Trophoblast cell (in vitro differentiated cells and primary cell): ENCODE results near the gene IQSEC1.

ENCODE experiments used
- DNase-seq, 2 donors: peaks; one replicate each; pipeline ENCODE4 v3.0.0-alpha.2; 2016
- H2AFZ ChIP-seq: 2 replicates; pipeline ENCODE4 v1.6.1; 2013; ENCODE audit warnings: low read length, moderate library complexity, mild to moderate bottlenecking; ENCODE audit not compliant: insufficient read depth, poor library complexity
- H2AK5ac ChIP-seq: 2 replicates; pipeline ENCODE4 v1.6.1; 2013; ENCODE audit warnings: mild to moderate bottlenecking, low read length
- H2BK120ac ChIP-seq: 2 replicates; pipeline ENCODE4 v1.6.1; 2013; ENCODE audit warnings: low read length, mild to moderate bottlenecking, moderate library complexity; ENCODE audit not compliant: insufficient read depth, poor library complexity
- H2BK12ac ChIP-seq: 2 replicates; pipeline ENCODE4 v1.6.1; 2013; ENCODE audit warnings: mild to moderate bottlenecking, low read length, moderate library complexity
- H2BK5ac ChIP-seq: 2 replicates; pipeline ENCODE4 v1.6.1; 2013; ENCODE audit warnings: low read length, low read depth, moderate library complexity, mild to moderate bottlenecking; ENCODE audit not compliant: poor library complexity
- H3K14ac ChIP-seq: 2 replicates; pipeline ENCODE4 v1.6.1; 2013; ENCODE audit warnings: mild to moderate bottlenecking, low read length
- H3K18ac ChIP-seq: 2 replicates; pipeline ENCODE4 v1.6.1; 2013; ENCODE audit warnings: mild to moderate bottlenecking, low read length
- H3K23ac ChIP-seq: 2 replicates; pipeline ENCODE4 v1.6.1; 2013; ENCODE audit warnings: low read length
- H3K27ac ChIP-seq: 2 replicates; pipeline ENCODE4 v1.5.1; 2013; ENCODE audit warnings: low read depth, mild to moderate bottlenecking, inconsistent platforms, low read length, moderate library complexity
- H3K27me3 ChIP-seq: 2 replicates; pipeline ENCODE4 v1.6.1; 2013; ENCODE audit warnings: inconsistent platforms, mild to moderate bottlenecking, low read length, moderate library complexity; ENCODE audit not compliant: insufficient read depth
- H3K36me3 ChIP-seq, 2 experiments: 1 replicate in 1 of 2; 2 replicates in 1 of 2; pipeline ENCODE4 v1.6.1; 2013; ENCODE audit warnings: low read length in 2 of 2, mild to moderate bottlenecking in 2 of 2, moderate library complexity in 1 of 2; ENCODE audit not compliant: insufficient read depth in 2 of 2, control insufficient read depth in 1 of 2
- H3K4ac ChIP-seq: 2 replicates; pipeline ENCODE4 v1.6.1; 2013; ENCODE audit warnings: low read depth, mild to moderate bottlenecking, low read length, moderate library complexity
- H3K4me1 ChIP-seq, 2 experiments: 1 replicate in 1 of 2; 2 replicates in 1 of 2; pipeline ENCODE4 v1.6.1; 2013; ENCODE audit warnings: low read length in 2 of 2, mild to moderate bottlenecking in 2 of 2, moderate library complexity in 1 of 2; ENCODE audit not compliant: insufficient read depth in 2 of 2, control insufficient read depth in 1 of 2
- H3K4me2 ChIP-seq: 2 replicates; pipeline ENCODE4 v1.6.1; 2013; ENCODE audit warnings: inconsistent platforms, mild to moderate bottlenecking, low read length, moderate library complexity
- H3K4me3 ChIP-seq: 2 replicates; pipeline ENCODE4 v1.5.1; 2013; ENCODE audit warnings: mild to moderate bottlenecking, low read depth, low read length, inconsistent platforms
- H3K79me1 ChIP-seq: one replicate; pipeline ENCODE4 v1.6.1; 2013; ENCODE audit warnings: low read length
- H3K79me2 ChIP-seq: 2 replicates; pipeline ENCODE4 v1.6.1; 2013; ENCODE audit warnings: low read length, mild to moderate bottlenecking; ENCODE audit not compliant: control insufficient read depth, insufficient read depth, poor library complexity
- H3K9ac ChIP-seq: 2 replicates; pipeline ENCODE4 v1.6.1; 2013; ENCODE audit warnings: mild to moderate bottlenecking, low read length
- H3K9me3 ChIP-seq: 2 replicates; pipeline ENCODE4 v1.6.1; 2013; ENCODE audit warnings: low read depth, mild to moderate bottlenecking, control low read depth, inconsistent platforms, low read length; ENCODE audit not compliant: insufficient read depth
- H4K12ac ChIP-seq: 2 replicates; pipeline ENCODE4 v1.6.1; 2013; ENCODE audit warnings: low read depth, mild to moderate bottlenecking, low read length, moderate library complexity
- H4K8ac ChIP-seq: 2 replicates; pipeline ENCODE4 v1.6.1; 2013; ENCODE audit warnings: low read depth, mild to moderate bottlenecking, low read length, moderate library complexity
- H4K91ac ChIP-seq: one replicate; pipeline ENCODE4 v1.6.1; 2013; ENCODE audit warnings: low read depth, mild to moderate bottlenecking, low read length, moderate library complexity
- WGBS: extraction: QIAGEN DNeasy Blood & Tissue Kit; methylation state at CpG from one replicate; pipeline ENCODE4 v1.1.7; 2013; ENCODE audit warnings: missing lambda C conversion rate; ENCODE audit not compliant: insufficient read length, insufficient coverage; ENCODE audit errors: extremely low coverage; 5-methylcytosine and 5-hydroxymethylcytosine counted together

The IQSEC1 gene

GRCh38 chr3:13051066-13051465 lies 22.2 kb downstream of the IQSEC1 start:
- Histone ChIP-seq H3K27ac (no peak overlapping the region), H3K36me3 (no peaks in the 10 kb centered on the region), H2AFZ (no peak overlapping the region), H3K27me3 (no peaks in the 10 kb centered on the region), H3K79me2 (no peaks in the 10 kb centered on the region), H3K4me3 (no peak overlapping the region), H2BK5ac (no peak overlapping the region), H4K8ac (no peak overlapping the region), H2BK12ac (no peak overlapping the region), H3K14ac (no peak overlapping the region), H3K18ac (no peak overlapping the region), H3K79me1 (no peaks in the 10 kb centered on the region), H3K9ac (no peak overlapping the region), H3K9me3 (no peaks in the 10 kb centered on the region), H3K4ac (no peak overlapping the region), H4K91ac (no peak overlapping the region), H2AK5ac (no peak overlapping the region), H2BK120ac (no peak overlapping the region), H3K4me2 (no peak overlapping the region), H3K4me1 (no peaks in the 10 kb centered on the region), H4K12ac (no peak overlapping the region), H3K23ac (no peak overlapping the region)
- no peak for DNase-seq
- WGBS, result no CpG with 5 or more reads among the region's 2 CpGs

DNA sequence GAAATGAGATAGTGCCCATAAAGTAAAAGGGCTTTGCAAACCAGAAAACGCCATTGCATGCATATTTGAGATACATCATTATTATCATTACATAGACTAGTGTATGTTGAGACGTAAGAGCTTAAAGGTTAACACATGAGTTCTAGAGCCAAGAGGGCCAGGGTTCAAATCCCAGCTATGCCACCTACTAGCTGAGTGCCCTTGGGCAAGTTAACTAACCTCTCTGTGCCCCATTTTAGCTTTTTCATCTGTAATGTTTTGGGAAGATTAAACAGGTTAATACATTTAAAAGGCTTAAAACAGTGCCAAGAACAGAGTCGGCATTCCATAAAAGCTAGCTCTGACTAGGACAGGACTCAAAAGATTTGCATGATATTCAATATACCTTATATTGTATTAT lies 22.8 kb downstream of the IQSEC1 start:
- Histone ChIP-seq H4K12ac (no peak overlapping the region), H3K9me3 (no peaks in the 10 kb centered on the region), H3K36me3 (no peaks in the 10 kb centered on the region), H3K18ac (no peak overlapping the region), H2AFZ (no peak overlapping the region), H3K14ac (no peak overlapping the region), H3K27ac (no peak overlapping the region), H3K4ac (no peak overlapping the region), H3K9ac (no peak overlapping the region), H2AK5ac (no peak overlapping the region), H3K23ac (no peak overlapping the region), H3K79me1 (no peaks in the 10 kb centered on the region), H4K91ac (no peak overlapping the region), H3K79me2 (no peaks in the 10 kb centered on the region), H3K4me2 (no peak overlapping the region), H2BK5ac (no peak overlapping the region), H3K27me3 (no peaks in the 10 kb centered on the region), H3K4me1 (no peaks in the 10 kb centered on the region), H3K4me3 (no peak overlapping the region), H2BK12ac (no peak overlapping the region), H4K8ac (no peak overlapping the region), H2BK120ac (no peak overlapping the region)
- WGBS, result no CpG with 5 or more reads among the region's 3 CpGs
- DNase-seq, result no peak

GRCh38 chr3:13049400-13049799 lies 23.8 kb downstream of the IQSEC1 start:
- no peaks in the 10 kb centered on the region for H3K27me3 ChIP-seq
- H3K4me1 ChIP-seq, result peaks cover 1 to 3% of the 10 kb centered on the region in 2 experiments
- no peak overlapping the region for H3K23ac ChIP-seq
- no peak overlapping the region for H3K4me3 ChIP-seq
- H2BK120ac ChIP-seq, result no peak overlapping the region
- H4K91ac ChIP-seq, result no peak overlapping the region
- no peak overlapping the region for H3K4me2 ChIP-seq
- WGBS, result no CpG with 5 or more reads among the region's 6 CpGs
- H3K79me1 ChIP-seq, result no peaks in the 10 kb centered on the region
- no peak overlapping the region for H4K12ac ChIP-seq
- H2BK5ac ChIP-seq, result no peak overlapping the region
- H4K8ac ChIP-seq, result no peak overlapping the region
- H3K27ac ChIP-seq, result no peak overlapping the region
- H3K79me2 ChIP-seq, result no peaks in the 10 kb centered on the region
- DNase-seq, result no peak
- no peak overlapping the region for H2AK5ac ChIP-seq
- H3K9ac ChIP-seq, result no peak overlapping the region
- H3K4ac ChIP-seq, result no peak overlapping the region
- no peak overlapping the region for H2BK12ac ChIP-seq
- H3K14ac ChIP-seq, result no peak overlapping the region
- H3K18ac ChIP-seq, result no peak overlapping the region
- no peaks in the 10 kb centered on the region for H3K36me3 ChIP-seq
- H3K9me3 ChIP-seq, result no peaks in the 10 kb centered on the region
- no peak overlapping the region for H2AFZ ChIP-seq

DNA sequence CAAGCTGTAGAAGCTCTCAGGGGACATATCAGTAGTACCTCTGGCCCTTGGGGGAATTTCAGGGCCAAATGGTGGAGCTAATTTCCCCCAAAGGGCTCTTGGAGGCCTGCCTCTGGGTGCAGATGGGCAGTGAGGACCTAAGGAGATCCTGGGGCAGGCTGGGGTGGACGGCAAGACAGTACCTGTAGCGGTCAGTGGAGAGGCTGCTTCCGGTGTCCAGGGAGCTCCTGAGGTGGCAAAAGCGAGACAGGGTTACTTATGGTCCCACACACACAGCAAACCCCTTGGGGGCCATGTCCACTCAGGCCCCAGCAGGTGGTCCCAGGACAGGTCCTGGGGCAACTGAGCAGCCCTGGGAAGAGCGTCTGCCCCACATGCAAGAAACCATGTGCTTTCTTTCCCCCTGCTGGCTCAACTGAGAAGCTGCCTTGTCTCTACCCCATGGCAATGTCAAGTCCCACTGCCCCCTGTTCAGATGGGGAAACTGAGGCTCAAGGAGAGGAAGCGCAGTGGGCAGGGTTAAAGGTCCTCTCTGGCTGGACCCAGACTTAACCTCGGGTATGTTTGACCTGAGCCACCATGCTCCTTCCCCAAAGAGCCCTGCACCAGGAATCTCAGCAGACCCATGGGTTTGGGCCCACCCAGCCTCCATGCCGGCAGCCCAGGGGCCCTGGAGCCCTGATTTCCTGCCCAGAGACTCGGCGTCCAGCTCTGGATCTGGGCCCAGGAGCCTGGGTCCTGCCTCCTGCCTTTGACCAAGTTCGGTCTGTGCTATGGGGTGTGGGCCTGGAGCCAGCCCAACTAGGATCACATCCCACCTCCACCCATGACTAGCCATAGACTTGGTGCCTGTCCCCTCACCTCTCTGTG lies 25.7 kb downstream of the IQSEC1 start:
- no CpG with 5 or more reads among the region's 11 CpGs for WGBS
- H3K14ac ChIP-seq, result no peak overlapping the region
- H2AK5ac ChIP-seq, result no peak overlapping the region
- H3K23ac ChIP-seq, result no peak overlapping the region
- no peak overlapping the region for H2AFZ ChIP-seq
- H2BK12ac ChIP-seq, result no peak overlapping the region
- H3K4me2 ChIP-seq, result no peak overlapping the region
- no peak overlapping the region for H2BK120ac ChIP-seq
- H3K4me1 ChIP-seq, result peaks cover 8 to 10% of the 10 kb centered on the region in 2 experiments
- no peaks in the 10 kb centered on the region for H3K9me3 ChIP-seq
- no peaks in the 10 kb centered on the region for H3K27me3 ChIP-seq
- H4K91ac ChIP-seq, result no peak overlapping the region
- H3K79me1 ChIP-seq, result no peaks in the 10 kb centered on the region
- DNase-seq, result no peak
- H3K79me2 ChIP-seq, result no peaks in the 10 kb centered on the region
- H3K9ac ChIP-seq, result no peak overlapping the region
- H3K4me3 ChIP-seq, result no peak overlapping the region
- H2BK5ac ChIP-seq, result no peak overlapping the region
- no peak overlapping the region for H3K18ac ChIP-seq
- no peak overlapping the region for H3K4ac ChIP-seq
- no peak overlapping the region for H3K27ac ChIP-seq
- no peak overlapping the region for H4K8ac ChIP-seq
- H3K36me3 ChIP-seq, result no peaks in the 10 kb centered on the region
- H4K12ac ChIP-seq, result no peak overlapping the region
